NCI-H2227 (cell line): ENCODE results near the gene ANGPTL4.
A peak's percentile ranks its signal among the peaks of the same experiment; 100 is the strongest.
"Not testable (repeated sequence)": the region's sequence is repeated elsewhere in the genome, so short reads cannot be mapped to it uniquely, and the experiment has no call there.

Experiments used
- DNase-seq: peaks from one replicate; lab custom pipeline; 2025; ENCODE audit not compliant: unreplicated experiment; lab: John Stamatoyannopoulos, UW

The ANGPTL4 gene

DNA sequence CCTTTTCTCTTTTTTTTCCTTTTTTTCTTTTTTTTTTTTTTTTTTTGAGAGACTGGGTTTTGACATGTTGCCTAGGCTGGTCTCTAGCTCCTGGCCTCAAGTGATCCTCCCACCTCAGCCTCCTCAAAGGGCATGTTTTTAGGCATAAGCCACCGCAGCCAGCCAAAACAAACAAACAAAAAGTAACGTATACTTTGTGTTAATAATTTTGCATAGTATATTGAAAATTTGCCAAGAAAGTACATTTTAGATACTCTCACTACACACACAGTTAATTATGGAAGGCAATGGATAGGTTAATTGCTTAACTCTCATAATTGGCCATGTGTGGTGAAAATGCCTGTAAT, 24.6 kb downstream of the ANGPTL4 start:
- no peak for DNase-seq

DNA sequence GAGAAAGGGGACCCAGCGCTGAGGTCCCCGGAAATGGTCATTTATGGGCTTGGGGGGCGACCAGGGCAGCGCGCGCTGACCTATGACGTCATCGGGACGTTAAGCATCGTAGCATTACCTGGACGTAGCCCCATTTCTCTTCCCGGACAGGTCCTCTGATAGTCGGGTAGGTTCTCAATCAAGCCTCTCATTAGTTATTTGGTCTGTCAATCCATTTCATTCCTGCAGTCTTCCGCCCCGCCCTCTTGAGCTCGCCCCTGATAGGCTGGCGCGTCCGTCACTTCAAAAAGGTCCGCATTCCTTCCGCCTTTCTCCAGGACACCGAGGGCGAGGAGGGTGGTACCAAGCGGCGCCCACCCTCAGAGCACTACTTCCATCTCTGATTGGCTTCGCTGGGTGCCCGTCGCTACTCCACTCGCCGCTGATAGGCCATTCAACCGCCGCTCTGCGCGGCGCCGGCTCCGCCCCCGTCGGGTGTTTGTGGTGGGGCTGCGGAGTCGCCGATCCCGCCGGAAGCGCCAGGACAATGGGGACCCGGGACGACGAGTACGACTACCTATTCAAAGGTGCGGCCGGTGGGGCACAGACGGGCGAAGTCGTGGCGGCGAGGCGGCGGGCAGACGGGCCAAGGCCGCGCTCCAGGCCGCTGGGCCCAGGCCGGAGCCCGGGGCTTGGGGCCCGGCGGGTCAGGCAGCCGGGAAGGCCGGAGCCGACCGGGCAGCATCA, 26.1 kb downstream of the ANGPTL4 start, which contains the start of gene RAB11B:
TSS of gene RAB11B (plus strand) at position 470 of the 726 bp plus-strand sequence. CDS start at position 527, 57 bp downstream.
- peak; percentile 98 for DNase-seq

DNA sequence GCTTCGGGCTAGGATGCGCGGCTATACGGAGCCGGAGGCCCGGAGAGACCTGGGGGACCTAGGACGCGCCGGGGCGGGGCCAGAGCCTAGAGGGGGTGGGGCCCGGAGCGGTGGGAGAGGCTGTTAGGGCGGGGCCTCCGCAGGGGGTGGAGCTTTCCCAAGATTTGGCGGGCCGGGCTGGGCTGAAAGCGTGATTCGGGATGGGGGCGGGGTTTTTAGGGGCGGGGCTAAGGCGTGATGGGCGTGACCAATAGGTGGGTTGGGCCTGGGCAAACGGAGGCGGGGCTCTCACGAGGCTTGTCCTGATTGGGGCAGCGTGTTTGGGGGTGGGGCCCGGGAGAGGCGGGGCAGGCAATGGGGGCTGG, 26.6 kb downstream of the ANGPTL4 start:
- DNase-seq: peak; percentile 88

DNA sequence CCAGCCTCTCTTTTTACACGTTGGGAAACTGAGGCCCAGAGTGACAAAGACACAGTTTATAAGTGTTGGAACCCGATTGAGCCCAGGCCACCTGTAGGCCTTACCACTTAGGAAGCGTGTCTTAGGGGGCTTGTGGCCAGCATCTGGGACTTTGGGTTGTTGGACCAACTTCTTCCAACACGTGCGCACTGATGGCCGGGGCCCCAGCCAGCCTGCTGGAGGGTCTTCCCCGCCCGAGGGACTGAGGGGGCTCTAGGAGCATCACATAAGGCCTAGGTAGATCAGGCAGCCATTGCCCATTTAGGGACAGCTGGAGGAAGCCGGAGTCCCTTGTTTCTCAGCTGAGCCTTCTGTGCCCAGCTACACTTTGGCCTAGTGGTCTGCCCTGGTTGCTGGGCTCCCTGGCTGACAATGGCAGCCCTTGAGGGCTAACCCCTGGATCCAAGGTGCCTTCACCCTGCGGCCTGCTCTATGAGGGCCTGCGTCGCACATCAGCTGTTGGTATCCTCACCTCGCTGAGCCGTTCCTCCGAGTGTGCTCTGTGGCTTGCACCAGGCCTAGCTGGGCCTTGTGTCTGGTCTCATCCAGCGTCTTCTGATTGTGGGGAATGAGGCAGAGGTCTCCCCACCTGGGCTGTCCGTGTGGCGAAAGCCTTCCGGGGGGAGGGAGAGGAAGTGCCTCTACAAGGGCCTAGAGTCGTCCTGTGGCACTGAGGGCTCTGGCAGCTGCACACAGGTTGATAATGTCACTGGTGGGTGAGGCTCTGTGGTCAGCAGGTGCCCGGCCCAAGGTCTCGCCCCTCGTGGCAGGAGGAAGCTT, 27.5 kb downstream of the ANGPTL4 start:
- DNase-seq: no peak

DNA sequence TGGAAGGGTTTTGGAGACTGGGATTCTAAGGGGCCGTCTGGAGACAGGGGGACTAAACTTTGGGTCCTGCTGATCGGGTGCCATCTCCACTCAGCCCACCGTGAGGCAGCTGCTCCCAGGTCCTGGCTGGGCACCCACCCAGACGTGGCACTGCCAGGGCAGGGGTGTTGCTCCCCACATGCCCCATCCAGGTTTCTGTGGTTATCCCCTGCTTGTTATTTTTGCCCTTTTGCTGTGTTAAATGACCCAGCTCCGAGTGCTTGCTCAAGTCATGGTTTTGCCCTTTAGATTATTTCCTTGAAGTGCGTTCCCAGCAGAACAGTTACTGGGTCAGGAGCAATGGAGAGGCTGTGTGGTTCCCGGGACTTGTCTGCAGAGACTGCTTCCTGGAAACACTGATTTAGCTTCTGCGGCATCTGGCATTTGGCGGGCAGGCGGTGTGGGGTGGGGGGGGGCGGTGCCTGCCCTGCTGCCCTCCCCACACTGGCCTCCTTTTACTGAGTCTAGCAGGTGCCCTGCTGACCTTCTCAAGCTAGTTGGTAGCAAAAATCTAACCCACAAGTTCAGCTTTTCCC, 28.1 kb downstream of the ANGPTL4 start:
- DNase-seq: no peak

DNA sequence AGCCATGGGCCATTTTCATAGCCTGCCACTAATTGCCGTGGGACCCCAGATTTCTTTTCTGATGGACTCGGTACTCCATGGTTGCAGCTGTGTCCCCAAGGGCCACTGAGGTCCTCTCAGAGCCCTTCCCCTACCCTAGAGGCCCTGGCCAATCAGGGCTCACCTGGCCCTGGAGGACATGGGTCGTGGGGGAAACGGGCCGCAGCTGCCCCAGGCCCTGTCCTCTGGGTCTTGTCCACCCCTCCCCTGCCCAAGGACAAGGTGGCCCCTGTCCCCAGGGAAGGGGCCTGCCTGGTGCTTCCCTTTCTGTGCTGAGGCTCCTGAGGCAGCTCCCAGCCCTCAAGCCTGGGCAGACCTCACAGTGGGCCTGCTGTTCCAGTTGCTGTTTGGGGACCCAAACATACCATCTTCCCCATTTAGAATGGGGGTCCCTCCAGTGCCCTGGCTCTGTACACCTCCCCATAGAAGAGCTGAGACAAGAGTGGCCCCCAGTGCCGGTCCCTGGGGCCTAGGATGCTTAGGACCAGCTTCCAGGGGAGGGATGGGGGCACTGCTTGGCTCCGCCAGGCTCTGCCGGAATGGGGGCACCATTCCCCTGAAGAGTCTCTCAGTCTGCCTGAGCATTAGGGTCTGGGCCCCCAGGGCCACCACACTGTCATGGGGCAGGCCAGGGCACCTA, 29.4 kb downstream of the ANGPTL4 start:
- no peak for DNase-seq

DNA sequence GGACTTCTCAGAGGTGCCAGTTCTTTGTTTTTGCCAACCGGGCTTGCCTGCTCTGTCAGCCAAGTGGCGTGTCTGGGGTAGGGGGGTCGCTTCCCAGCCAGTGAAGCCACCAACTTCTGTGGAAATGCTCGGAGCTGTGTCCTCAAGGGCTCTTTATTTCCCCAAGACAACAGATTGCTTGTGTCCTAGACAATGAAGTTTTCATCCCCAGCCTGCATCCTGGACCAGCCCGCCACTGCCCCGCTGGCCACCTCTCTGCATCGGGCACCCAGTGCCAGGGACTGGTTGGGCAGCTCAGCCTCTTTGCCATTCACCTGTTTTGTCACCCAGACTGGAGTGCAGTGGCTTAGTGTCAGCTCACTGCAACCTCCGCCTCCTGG, 29.9 kb downstream of the ANGPTL4 start:
- no peak for DNase-seq

DNA sequence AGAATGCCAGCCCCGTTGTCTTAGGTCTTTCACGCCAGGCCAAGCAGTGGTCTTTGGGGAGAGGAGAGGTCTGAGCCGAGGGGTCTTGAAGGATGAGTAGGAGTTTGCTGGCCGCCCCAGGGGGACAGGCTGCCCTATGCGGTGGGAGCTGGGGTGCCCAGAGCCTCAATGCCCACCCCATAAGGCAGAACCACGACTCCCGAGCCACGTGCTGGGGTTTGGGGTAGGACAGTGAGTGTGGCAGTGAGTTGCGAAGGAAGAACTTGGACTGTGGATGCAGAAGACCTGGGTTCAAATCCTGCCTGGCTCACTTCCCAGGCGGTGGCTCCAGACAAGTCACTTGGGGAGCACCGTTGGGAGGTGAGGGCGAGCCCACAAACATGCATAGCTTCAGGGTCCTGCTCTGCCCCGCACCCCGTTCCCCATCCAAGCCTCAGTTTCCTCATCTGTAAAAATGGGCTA, 31.7 kb downstream of the ANGPTL4 start:
- no peak for DNase-seq

DNA sequence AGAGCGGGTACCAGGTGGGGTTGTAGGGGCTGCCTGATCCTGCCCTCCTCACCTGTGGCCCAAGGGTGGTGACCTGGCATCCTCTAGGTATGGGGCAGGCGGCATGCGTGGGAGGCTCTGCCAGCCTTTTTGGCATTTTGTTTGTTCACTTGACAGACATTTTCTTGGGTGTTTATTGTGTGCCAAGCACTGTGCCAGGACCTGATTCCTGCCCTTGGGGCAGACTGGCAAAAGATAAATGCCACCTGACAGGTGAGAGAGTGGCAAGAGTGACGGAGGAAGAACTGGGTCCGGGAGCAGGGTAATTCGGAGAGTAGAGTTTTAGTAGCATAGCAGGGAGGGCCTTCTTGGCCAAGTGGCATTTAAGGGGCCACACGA, 32.2 kb downstream of the ANGPTL4 start:
- no peak for DNase-seq

DNA sequence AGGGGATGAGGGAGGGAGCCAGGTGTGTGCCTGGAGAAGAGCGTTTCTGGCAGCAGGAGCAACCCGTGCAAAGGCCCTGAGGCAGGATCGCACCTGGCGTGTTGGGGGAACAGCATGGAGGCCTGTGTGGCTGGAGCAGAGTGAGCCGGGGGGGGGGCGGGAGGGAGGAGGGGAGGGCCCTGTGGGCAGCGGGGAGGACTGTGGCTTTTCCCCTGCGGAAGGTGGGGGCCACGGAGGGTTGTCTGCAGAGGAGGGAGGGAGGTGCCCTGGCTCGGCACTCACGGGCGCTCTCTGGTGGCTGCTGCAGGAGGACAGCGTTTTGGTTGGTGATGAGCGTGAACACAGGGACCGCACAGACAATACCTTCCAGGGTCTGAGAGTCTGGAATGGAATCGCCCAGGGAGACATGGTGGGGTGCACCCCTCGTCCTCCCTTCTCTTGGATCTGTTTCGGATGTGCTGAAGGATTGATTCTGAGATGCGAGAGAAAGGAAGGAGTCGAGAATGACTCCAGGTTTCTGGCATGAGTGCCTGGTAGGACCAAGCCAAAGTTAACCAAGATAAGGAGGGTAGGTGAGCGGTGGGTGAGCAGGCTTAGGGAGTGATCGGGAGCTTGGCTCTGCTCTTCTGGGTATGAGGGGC, 32.7 kb downstream of the ANGPTL4 start:
- DNase-seq: peak; percentile 32

DNA sequence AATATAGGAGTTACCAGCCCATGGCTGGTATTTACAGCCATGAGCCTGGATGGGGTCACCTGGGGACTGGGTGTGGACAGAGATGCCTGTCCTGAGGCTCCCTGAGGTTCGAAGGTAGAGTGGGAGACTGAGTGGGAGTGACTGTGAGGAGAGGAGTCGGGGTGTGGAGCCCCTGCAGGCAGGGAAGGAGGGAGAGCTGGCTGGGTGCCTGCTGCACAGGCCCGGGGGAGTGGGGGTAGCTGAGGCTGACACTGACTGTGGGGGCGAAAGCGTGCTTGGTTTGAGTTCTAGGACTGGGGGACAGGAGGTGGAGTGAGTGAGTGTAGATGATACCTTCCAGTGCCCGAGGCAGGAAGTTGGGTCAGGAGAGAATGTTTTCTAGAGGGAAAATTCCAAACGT, 33.3 kb downstream of the ANGPTL4 start:
- DNase-seq: no peak

DNA sequence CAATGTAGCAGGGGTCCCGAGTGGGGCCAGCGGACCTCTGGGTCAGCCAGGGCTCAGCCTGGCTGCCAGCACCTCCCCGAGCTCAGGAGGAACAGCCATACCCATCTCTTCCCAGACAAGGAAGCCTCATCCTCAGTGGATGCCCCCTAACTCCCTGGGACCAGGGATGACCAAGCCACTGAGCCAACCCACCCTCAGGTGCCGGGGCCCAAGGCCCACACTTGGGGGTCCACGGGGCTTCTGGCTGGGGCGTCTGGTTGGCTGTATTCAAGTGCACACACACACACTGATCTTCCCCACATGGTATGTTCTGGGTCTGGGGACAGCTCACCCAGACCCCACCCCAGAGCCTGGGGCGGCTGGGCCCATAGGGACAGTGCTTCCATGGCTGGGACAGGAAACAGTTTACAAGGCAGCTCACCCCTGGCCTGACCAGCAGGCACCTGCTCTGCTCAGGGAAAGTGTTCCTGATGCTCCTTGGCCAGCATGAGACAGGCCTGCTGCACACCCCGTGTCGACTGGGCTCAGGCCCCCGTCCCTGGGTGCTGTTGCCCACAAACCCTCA, 33.9 kb downstream of the ANGPTL4 start:
- no peak for DNase-seq

DNA sequence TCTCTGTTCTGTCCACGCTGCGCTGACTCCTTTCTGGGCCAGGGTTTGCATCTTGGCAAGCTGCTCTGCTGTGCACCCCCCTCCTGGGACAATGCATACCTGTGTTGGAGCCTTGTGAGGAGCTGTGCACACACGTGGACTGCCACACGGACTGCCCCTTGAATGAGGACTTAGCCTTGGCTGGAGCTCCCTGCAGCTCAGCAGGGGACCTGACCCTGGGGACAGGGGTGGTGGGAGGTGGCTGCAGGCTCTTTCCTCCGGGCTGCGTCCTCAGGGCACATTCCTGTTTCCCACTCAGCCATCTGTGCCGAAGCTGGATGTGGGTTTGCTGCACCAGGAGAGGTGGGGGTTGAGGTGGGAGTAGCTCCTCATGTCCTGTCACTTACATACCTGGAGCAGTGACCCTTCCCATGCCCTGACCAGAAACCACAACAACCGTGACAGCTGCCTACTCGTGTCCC, 34.4 kb downstream of the ANGPTL4 start:
- DNase-seq: no peak

DNA sequence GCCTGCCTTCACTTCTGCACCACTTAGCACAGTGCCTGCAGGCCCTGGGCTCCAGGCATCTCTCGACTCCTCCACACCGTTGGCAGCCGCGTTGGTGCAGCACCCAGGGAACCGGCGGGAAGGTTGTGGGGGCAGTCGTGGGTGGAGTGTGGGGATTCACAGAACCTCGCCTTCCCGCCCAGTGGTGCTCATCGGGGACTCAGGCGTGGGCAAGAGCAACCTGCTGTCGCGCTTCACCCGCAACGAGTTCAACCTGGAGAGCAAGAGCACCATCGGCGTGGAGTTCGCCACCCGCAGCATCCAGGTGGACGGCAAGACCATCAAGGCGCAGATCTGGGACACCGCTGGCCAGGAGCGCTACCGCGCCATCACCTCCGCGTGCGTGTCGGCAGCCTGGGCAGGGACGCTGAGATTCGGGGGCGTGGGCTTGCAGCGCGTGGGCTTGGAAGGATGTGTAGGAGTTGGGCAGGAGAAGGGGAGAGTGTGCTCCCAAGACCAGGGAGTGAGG, 35.8 kb downstream of the ANGPTL4 start:
- DNase-seq: no peak

DNA sequence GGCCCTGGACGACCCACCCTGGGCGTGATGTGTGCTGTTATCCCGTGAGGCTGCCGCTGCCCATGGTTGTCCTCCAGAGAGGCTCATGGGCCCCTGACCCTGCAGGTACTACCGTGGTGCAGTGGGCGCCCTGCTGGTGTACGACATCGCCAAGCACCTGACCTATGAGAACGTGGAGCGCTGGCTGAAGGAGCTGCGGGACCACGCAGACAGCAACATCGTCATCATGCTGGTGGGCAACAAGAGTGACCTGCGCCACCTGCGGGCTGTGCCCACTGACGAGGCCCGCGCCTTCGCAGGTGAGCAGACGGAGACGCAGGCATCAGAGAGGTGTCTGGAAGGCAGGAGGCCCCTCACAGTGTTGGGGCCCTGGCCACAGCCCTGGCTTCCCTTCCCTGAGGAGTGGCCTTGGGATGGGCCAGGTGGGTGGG, 38.0 kb downstream of the ANGPTL4 start:
- DNase-seq: no peak

DNA sequence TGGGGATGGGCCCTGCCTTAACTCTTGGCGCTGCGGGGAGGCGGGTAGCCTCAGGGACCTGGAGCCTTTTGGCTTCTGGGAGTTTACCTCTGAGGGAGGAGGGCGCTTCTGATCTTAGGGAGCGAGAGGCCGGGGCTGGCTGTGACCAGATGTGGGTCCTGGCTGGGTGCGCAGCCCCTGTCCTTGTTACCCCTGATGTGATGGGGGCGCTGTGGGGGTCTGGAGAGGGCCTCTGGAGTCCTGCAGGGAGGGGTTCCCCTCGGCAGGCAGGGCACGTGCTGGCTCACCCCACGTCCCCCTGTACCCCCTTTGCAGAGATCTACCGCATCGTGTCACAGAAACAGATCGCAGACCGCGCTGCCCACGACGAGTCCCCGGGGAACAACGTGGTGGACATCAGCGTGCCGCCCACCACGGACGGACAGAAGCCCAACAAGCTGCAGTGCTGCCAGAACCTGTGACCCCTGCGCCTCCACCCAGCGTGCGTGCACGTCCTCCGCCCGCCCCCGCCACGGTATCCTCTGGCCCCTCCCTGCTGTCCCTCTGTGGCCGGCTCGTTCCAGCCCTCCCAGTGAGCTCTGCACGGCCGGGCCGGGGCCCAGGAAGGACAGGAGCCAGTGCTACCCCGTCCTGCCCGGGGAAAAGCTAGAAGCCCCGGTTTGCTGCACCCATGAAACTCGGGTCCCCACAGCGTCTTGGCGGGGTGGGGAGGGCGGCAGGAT, 39.3 kb downstream of the ANGPTL4 start:
- DNase-seq: no peak

DNA sequence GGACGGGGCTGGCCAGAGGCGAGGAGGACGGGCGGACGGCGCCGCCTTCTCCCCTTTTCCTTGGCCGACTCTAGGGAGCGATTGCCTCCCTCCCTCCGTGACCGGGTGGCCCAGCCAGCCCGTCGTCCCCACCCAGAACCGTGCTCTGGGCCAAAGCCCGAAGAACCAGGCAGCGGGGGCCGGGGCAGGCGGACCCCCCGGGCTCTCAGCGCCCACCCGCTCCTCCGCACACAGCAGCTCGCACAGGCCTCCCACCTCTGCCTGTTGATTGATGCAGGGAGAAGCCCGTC, 39.8 kb downstream of the ANGPTL4 start:
- no peak for DNase-seq

DNA sequence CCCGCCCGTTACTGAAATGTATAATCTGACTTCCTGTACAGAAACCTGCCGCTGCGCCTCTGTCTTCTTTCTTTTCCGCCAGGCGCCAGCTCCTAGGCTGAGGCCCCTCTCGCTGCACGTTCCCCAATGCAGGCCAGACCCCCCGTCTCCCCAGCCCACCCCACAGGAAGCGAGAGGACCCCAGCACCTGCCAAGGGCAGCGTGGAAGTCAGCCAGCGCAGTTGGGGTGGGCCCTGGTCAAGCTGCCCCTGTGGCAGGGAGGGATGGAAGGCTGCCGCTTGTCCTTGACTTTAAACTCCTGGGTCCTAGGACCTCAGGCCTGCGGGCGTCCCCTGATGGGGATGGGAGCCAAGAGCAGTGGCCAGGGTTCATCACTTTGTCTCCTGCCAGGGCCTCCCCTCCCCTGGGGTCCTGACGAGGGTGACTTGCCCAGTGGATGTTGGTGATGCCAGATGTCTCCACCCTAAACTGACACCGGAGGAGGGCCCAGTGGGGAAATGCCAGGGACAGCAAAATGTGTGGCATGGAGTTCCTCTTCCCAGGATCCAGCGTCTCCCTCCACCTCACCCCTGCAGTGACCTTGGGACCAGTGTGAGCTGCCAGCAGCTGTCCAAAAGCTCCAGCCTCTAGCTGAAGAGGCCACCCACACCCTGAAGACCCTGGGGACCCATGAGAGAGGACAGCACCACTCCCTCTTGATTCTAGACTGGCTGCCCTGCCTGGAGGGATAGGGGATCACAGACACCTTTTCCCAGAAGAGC, 40.6 kb downstream of the ANGPTL4 start:
- DNase-seq: no peak

DNA sequence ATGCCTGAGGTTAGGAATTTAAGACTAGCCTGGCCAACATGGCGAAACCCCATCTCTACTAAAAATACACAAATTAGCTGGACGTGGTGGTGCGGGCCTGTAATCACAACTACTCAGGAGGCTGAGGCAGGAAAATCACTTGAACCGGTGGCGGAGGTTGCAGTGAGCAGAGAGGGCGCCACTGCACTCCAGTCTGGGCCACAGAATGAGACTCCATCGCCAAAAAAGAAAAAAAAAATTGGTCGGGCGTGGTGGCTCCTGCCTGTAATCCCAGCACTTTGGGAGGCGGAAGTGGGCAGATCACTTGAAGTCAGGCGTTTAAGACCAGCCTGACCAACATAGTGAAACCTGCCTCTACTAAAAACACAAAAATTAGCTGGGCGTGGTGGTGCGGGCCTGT, 46.8 kb downstream of the ANGPTL4 start:
- DNase-seq: not testable (repeated sequence)
